Liver (tissue), 9 donors: Measurements from ENCODE around the gene AHRR. TPM values are rescaled to one million over a fixed set of nuclear protein-coding genes. Genes with fewer than 3 reads are reported as not detected.

Experiments
- DNase-seq: peaks from one replicate; pipeline ENCODE4 v3.0.0-alpha.2; 2017; ENCODE audit warnings: low spot score
- H3K27ac ChIP-seq, 2 donors: one replicate each; pipeline ENCODE4 v1.7.0; 2013; ENCODE audit warnings: inconsistent platforms in 2 of 2, low read length in 2 of 2, control low read depth in 1 of 2, low read depth in 1 of 2, mild to moderate bottlenecking in 1 of 2
- H3K27me3 ChIP-seq, 4 donors: one replicate each; pipeline versions ENCODE4 v1.6.1 to v1.7.0; 2013; ENCODE audit warnings: low read length in 3 of 4, inconsistent platforms in 1 of 4, mild to moderate bottlenecking in 1 of 4, moderate library complexity in 1 of 4; ENCODE audit not compliant: control insufficient read depth in 4 of 4, insufficient read depth in 4 of 4
- H3K36me3 ChIP-seq, 4 donors: one replicate each; pipeline versions ENCODE4 v1.6.1 to v1.7.0; 2013; ENCODE audit warnings: low read length in 3 of 4, mild to moderate bottlenecking in 3 of 4, low read depth in 1 of 4, moderate library complexity in 1 of 4; ENCODE audit not compliant: control insufficient read depth in 4 of 4, insufficient read depth in 3 of 4
- H3K4me1 ChIP-seq, 4 donors: one replicate each; pipeline versions ENCODE4 v1.6.1 to v1.7.0; 2013; ENCODE audit warnings: low read length in 3 of 4, mild to moderate bottlenecking in 3 of 4, moderate library complexity in 1 of 4; ENCODE audit not compliant: control insufficient read depth in 4 of 4, insufficient read depth in 4 of 4
- H3K4me3 ChIP-seq, 3 donors: one replicate each; pipeline versions ENCODE4 v1.6.1 to v1.7.0; 2013; ENCODE audit warnings: low read length in 3 of 3, control low read depth in 1 of 3, low read depth in 1 of 3, mild to moderate bottlenecking in 1 of 3
- H3K9ac ChIP-seq, 2 donors: one replicate each; pipeline ENCODE4 v1.7.0; 2013; ENCODE audit warnings: low read length in 2 of 2, mild to moderate bottlenecking in 2 of 2, moderate library complexity in 2 of 2, control low read depth in 1 of 2, low read depth in 1 of 2
- H3K9me3 ChIP-seq, 4 donors: one replicate each; pipeline versions ENCODE4 v1.6.1 to v1.7.0; 2013; ENCODE audit warnings: low read length in 3 of 4; ENCODE audit not compliant: control insufficient read depth in 4 of 4
- CTCF ChIP-seq: fragments of 150-350 bp; IDR thresholded peaks from 2 replicates; pipeline ENCODE4 v1.5.1; 2017; ENCODE audit warnings: improper control_type of control experiment, low read depth, low read length; ENCODE audit not compliant: missing input control
- EGR1 ChIP-seq, 2 donors: IDR thresholded peaks; 2 replicates each; pipeline ENCODE4 v1.6.1; 2016 to 2018; ENCODE audit warnings: antibody characterized with exemption in 2 of 2, low read depth in 2 of 2
- FOXA2 ChIP-seq: IDR thresholded peaks from 2 replicates; pipeline ENCODE4 v1.6.1; 2016; ENCODE audit warnings: antibody characterized with exemption
- GABPA ChIP-seq, 2 donors: IDR thresholded peaks in 1 of 2; conservative IDR thresholded peaks in 1 of 2; 2 replicates each; pipeline ENCODE4 v1.6.1; 2016; ENCODE audit warnings: antibody characterized with exemption in 2 of 2, mild to moderate bottlenecking in 1 of 2, moderate library complexity in 1 of 2
- HNF4A ChIP-seq, 2 donors: conservative IDR thresholded peaks; 2 replicates each; pipeline ENCODE4 v1.6.1; 2016; ENCODE audit warnings: antibody characterized with exemption in 2 of 2, mild to moderate bottlenecking in 2 of 2
- HNF4G ChIP-seq: IDR thresholded peaks from 2 replicates; pipeline ENCODE4 v1.6.1; 2016; ENCODE audit warnings: antibody characterized with exemption
- JUND ChIP-seq, 2 donors: IDR thresholded peaks; 2 replicates each; pipeline ENCODE4 v1.6.1; 2016; ENCODE audit warnings: antibody characterized with exemption in 2 of 2
- MAX ChIP-seq: IDR thresholded peaks from 2 replicates; pipeline ENCODE4 v1.6.1; 2016; ENCODE audit warnings: antibody characterized with exemption
- NR2F2 ChIP-seq: IDR thresholded peaks from 2 replicates; pipeline ENCODE4 v1.6.1; 2016; ENCODE audit warnings: antibody characterized with exemption
- RAD21 ChIP-seq, 2 donors: IDR thresholded peaks; 2 replicates each; pipeline ENCODE4 v1.6.1; 2016; ENCODE audit warnings: antibody characterized with exemption in 2 of 2, mild to moderate bottlenecking in 2 of 2
- REST ChIP-seq: IDR thresholded peaks from 2 replicates; pipeline ENCODE4 v1.6.1; 2016; ENCODE audit warnings: antibody characterized with exemption, mild to moderate bottlenecking
- RXRA ChIP-seq, 2 donors: IDR thresholded peaks; 2 replicates each; pipeline ENCODE4 v1.6.1; 2017 to 2018; ENCODE audit warnings: antibody characterized with exemption in 2 of 2, mild to moderate bottlenecking in 1 of 2
- SP1 ChIP-seq: IDR thresholded peaks from 2 replicates; pipeline ENCODE4 v1.6.1; 2018; ENCODE audit warnings: antibody characterized with exemption, mild to moderate bottlenecking
- TAF1 ChIP-seq: conservative IDR thresholded peaks from 2 replicates; pipeline ENCODE4 v1.6.1; 2016; ENCODE audit warnings: antibody characterized with exemption, mild to moderate bottlenecking
- YY1 ChIP-seq: IDR thresholded peaks from 2 replicates; pipeline ENCODE4 v1.6.1; 2016; ENCODE audit warnings: antibody characterized with exemption, mild to moderate bottlenecking
- WGBS: extraction: QIAGEN DNeasy Blood & Tissue Kit; methylation state at CpG from one replicate; pipeline ENCODE4 v1.1.7; 2013; 5-methylcytosine and 5-hydroxymethylcytosine counted together
- polyA plus RNA-seq, 2 donors: library from polyadenylated mRNA; stranded (reverse) in 1 of 2; unstranded in 1 of 2; fragments of 200-250 nt in 1 of 2; fragments of >200 nt in 1 of 2; fragmentation: Nextera tagmentation in 1 of 2; extraction: Ambion mirVana in 1 of 2; gene quantifications; one replicate each; pipeline versions ENCODE4 v1.2.1 to v1.2.3, GENCODE V29; 2013 to 2015
- total RNA-seq, 2 donors: library from RNA; depleted of rRNA; stranded (reverse); fragments of >200 nt; gene quantifications; one replicate each; pipeline ENCODE4 v1.2.3, GENCODE V29; 2014
- TF ChIP-seq, protein P1 (sequence below): IDR thresholded peaks from 2 replicates; pipeline ENCODE4 v1.6.1; 2016; ENCODE audit warnings: antibody characterized with exemption
- TF ChIP-seq, protein P2 (sequence below): IDR thresholded peaks from 2 replicates; pipeline ENCODE4 v1.6.1; 2016; ENCODE audit warnings: antibody characterized with exemption
- donor health status: healthy.
- donor health status: healthy.
- donor health status: healthy.
- donor health status: healthy.
- donor health status: healthy.

AHRR gene
- total and polyA plus RNA-seq, 4 donors: 0.15 to 0.47 (median 0.24) TPM

DNA sequence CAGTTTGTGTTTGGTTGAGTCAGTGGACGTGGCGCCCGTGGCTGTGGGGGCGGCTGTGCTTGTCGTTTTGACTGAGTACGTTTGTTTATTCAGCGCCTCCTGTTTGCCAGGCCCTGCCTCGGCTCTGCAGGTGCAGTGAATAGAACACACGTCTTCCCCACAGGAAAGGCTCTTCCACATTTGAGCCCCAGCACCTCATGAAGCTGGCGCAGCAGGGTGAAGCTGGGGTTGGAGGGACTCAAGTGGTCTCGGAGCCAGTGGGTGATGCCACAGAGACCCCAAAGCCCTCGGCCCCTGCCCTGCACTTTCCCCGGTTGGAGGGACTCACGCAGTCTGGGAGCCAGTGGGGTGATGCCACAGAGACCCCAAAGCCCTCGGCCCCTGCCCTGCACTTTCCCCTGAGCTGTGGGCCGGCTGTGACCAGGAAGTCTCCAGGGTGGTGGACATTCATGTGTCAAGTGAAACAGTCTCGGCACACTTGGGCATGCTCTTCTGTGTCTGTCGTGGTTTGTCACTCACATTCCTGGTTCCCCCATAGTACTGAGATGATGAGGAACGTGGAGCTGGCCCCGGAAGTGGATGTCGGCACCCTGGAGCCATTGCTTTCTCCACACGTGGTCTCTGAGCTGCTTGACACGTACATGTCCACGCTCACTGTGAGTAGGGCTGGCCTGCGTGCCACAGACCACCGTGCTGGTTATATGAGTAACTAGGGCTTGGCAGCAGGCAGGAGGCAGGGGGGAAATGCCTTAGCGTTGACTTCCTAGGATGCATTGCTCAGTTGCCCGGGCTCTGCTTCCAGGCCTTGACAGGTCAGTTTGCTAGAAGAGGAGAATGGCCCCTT is 135.1 kb downstream of the AHRR start:
- 90% methylated on average over 28 of the region's 28 CpGs for WGBS
- H3K4me1 ChIP-seq: no peaks in the 10 kb centered on the region
- no peak overlapping the region for H3K27ac ChIP-seq
- H3K9ac ChIP-seq: no peak overlapping the region
- H3K9me3 ChIP-seq: peaks cover 0 to 8% (median 0%) of the 10 kb centered on the region in 4 donors
- H3K27me3 ChIP-seq: no peaks in the 10 kb centered on the region
- TF ChIP-seq NR2F2 (no peak), FOXA2 (no peak), EGR1 (IDR thresholded peaks at IDR 0.05; ENCODE audit: low read depth in 2 of 2) (no peak), YY1 (no peak), MAX (no peak), CTCF (no peak), HNF4A (conservative IDR thresholded peaks at IDR 0.05) (no peak), SP1 (no peak), RAD21 (IDR thresholded peaks at IDR 0.05) (no peak), GABPA (IDR thresholded peaks at IDR 0.05 in 1 of 2, conservative IDR thresholded peaks at IDR 0.05 in 1 of 2) (no peak), TAF1 (no peak), HNF4G (no peak), JUND (IDR thresholded peaks at IDR 0.05) (no peak)
- TF ChIP-seq, protein P1, sequence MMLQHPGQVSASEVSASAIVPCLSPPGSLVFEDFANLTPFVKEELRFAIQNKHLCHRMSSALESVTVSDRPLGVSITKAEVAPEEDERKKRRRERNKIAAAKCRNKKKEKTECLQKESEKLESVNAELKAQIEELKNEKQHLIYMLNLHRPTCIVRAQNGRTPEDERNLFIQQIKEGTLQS: no peak
- TF ChIP-seq, protein P2, sequence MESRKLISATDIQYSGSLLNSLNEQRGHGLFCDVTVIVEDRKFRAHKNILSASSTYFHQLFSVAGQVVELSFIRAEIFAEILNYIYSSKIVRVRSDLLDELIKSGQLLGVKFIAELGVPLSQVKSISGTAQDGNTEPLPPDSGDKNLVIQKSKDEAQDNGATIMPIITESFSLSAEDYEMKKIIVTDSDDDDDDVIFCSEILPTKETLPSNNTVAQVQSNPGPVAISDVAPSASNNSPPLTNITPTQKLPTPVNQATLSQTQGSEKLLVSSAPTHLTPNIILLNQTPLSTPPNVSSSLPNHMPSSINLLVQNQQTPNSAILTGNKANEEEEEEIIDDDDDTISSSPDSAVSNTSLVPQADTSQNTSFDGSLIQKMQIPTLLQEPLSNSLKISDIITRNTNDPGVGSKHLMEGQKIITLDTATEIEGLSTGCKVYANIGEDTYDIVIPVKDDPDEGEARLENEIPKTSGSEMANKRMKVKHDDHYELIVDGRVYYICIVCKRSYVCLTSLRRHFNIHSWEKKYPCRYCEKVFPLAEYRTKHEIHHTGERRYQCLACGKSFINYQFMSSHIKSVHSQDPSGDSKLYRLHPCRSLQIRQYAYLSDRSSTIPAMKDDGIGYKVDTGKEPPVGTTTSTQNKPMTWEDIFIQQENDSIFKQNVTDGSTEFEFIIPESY: no peak
- H3K4me3 ChIP-seq: no peak overlapping the region
- no peak for DNase-seq
- H3K36me3 ChIP-seq: peaks cover 9 to 72% (median 45%) of the 10 kb centered on the region in 4 donors

DNA sequence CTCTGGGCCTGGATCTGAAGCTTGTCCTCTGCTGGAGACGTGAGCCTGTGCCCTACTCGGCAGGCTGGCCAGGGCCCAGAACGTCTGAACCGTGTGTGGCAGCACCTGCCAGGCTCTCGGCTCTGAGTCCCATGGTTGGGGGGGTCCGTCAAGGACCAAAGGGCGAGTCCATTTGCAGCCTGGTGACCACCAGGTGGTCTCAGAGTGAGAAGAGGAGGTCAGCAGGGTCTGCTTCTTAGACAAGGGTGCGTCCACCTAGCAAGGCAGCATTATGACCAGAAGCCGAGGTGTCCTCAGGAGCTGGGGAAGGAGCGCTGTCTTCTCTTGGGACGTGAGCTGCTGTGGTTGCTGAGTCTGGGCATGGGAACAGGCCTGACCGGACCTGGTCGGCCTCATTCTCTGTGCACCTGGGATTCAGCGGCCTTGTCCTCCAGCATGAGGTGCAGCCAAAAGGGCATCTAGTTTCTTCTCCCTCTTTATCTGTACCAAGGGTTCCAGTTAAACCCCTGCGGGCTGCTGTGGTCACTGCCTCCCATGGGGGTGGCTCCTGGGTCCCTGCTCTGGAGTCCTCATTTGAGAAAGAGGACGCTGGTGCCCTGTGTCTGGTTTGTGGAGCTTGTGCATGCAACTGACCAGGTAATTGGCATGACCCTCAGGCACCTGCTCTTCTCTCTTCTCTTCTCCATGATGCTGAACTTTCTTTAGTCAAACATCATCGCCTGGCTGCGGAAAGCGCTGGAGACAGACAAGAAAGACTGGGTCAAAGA is 135.9 kb downstream of the AHRR start:
- no peak for TF ChIP-seq REST
- TF ChIP-seq CTCF: no peak
- no peak for TF ChIP-seq HNF4A (conservative IDR thresholded peaks at IDR 0.05)
- TF ChIP-seq RXRA (IDR thresholded peaks at IDR 0.05): no peak
- TF ChIP-seq SP1: no peak
- TF ChIP-seq TAF1: no peak
- TF ChIP-seq NR2F2: no peak
- TF ChIP-seq, protein P1: no peak
- peaks cover 0 to under 1% (median 0%) of the 10 kb centered on the region in 4 donors for H3K9me3 ChIP-seq
- no peaks in the 10 kb centered on the region for H3K4me1 ChIP-seq
- H3K9ac ChIP-seq: no peak overlapping the region
- no peak overlapping the region for H3K4me3 ChIP-seq
- H3K27me3 ChIP-seq: no peaks in the 10 kb centered on the region
- H3K36me3 ChIP-seq: peaks cover 9 to 73% (median 42%) of the 10 kb centered on the region in 4 donors
- DNase-seq: no peak
- WGBS: 96% methylated on average over 19 of the region's 19 CpGs
- no peak overlapping the region for H3K27ac ChIP-seq
